Calu3 (cell line): ENCODE results near the gene DCUN1D2. TPM values are rescaled to one million over a fixed set of nuclear protein-coding genes. Genes with fewer than 3 reads are reported as not detected.
"Not testable (repeated sequence)": the region's sequence is repeated elsewhere in the genome, so short reads cannot be mapped to it uniquely, and the experiment has no call there.

Source experiments
- BruUV-seq: library from RNA; stranded (reverse); fragments of 400-500 nt; replicated peaks from 2 replicates; lab custom pipeline; 2021; lab: Mats Ljungman, UMichigan
- CTCF ChIA-PET: fragments of 300-600 bp; sonication (Branson Sonifier 250); formaldehyde crosslinking; loops from one replicate; lab custom pipeline; 2022; ENCODE audit warnings: antibody characterized with exemption; lab: Charles Lee
- DNase-seq: peaks from one replicate; pipeline ENCODE4 v3.0.0; 2022
- H3K27ac Mint-ChIP-seq: one replicate; pipeline ENCODE4 v1.8.0; 2022; ENCODE audit warnings: mixed read lengths; ENCODE audit not compliant: unreplicated experiment
- H3K27me3 Mint-ChIP-seq: one replicate; pipeline ENCODE4 v1.8.0; 2022; ENCODE audit warnings: mixed read lengths; ENCODE audit not compliant: unreplicated experiment
- H3K36me3 Mint-ChIP-seq: one replicate; pipeline ENCODE4 v1.8.0; 2022; ENCODE audit warnings: mild to moderate bottlenecking, moderate library complexity, mixed read lengths; ENCODE audit not compliant: insufficient read depth, unreplicated experiment
- H3K4me1 Mint-ChIP-seq: one replicate; pipeline ENCODE4 v1.8.0; 2022; ENCODE audit warnings: mild to moderate bottlenecking, low read depth, mixed read lengths; ENCODE audit not compliant: unreplicated experiment
- H3K4me3 Mint-ChIP-seq: one replicate; pipeline ENCODE4 v1.8.0; 2022; ENCODE audit warnings: mild to moderate bottlenecking, low read depth, moderate library complexity, mixed read lengths; ENCODE audit not compliant: unreplicated experiment
- H3K9me3 Mint-ChIP-seq: one replicate; pipeline ENCODE4 v1.8.0; 2022; ENCODE audit warnings: low read depth, mixed read lengths; ENCODE audit not compliant: unreplicated experiment
- intact Hi-C: fragments of 100-400 bp; cut with micrococcal nuclease; formaldehyde crosslinking; loops from one replicate; pipeline ENCODE4 v1.10.0; 2022; ENCODE audit not compliant: unreplicated experiment
- total RNA-seq: library from RNA; stranded (reverse); gene quantifications from 2 replicates; pipeline ENCODE4 v1.2.3, GENCODE V29; 2022
- TF ChIP-seq, protein P1 (sequence below): fragments of 200-600 bp; IDR thresholded peaks from one replicate; pipeline ENCODE4 v1.8.0; 2022; ENCODE audit warnings: antibody characterized with exemption; ENCODE audit not compliant: unreplicated experiment

Gene DCUN1D2
- total RNA-seq, 1 experiment from 2014 or later, result 9.3 TPM

GRCh38 chr13:113441661-113442060, 48.9 kb downstream of the DCUN1D2 start:
- H3K27me3 Mint-ChIP-seq, result no peaks in the 10 kb centered on the region
- H3K36me3 Mint-ChIP-seq, result no peaks in the 10 kb centered on the region
- TF ChIP-seq, protein P1, sequence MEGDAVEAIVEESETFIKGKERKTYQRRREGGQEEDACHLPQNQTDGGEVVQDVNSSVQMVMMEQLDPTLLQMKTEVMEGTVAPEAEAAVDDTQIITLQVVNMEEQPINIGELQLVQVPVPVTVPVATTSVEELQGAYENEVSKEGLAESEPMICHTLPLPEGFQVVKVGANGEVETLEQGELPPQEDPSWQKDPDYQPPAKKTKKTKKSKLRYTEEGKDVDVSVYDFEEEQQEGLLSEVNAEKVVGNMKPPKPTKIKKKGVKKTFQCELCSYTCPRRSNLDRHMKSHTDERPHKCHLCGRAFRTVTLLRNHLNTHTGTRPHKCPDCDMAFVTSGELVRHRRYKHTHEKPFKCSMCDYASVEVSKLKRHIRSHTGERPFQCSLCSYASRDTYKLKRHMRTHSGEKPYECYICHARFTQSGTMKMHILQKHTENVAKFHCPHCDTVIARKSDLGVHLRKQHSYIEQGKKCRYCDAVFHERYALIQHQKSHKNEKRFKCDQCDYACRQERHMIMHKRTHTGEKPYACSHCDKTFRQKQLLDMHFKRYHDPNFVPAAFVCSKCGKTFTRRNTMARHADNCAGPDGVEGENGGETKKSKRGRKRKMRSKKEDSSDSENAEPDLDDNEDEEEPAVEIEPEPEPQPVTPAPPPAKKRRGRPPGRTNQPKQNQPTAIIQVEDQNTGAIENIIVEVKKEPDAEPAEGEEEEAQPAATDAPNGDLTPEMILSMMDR, result no peak
- no peaks in the 10 kb centered on the region for H3K4me1 Mint-ChIP-seq
- H3K9me3 Mint-ChIP-seq, result no peaks in the 10 kb centered on the region
- CTCF ChIA-PET, result no interaction called here
- intact Hi-C loops, result no loop called here
- H3K27ac Mint-ChIP-seq, result no peak overlapping the region
- BruUV-seq, result no TSS peak
- DNase-seq, result no peak
- H3K4me3 Mint-ChIP-seq, result no peak overlapping the region

DNA sequence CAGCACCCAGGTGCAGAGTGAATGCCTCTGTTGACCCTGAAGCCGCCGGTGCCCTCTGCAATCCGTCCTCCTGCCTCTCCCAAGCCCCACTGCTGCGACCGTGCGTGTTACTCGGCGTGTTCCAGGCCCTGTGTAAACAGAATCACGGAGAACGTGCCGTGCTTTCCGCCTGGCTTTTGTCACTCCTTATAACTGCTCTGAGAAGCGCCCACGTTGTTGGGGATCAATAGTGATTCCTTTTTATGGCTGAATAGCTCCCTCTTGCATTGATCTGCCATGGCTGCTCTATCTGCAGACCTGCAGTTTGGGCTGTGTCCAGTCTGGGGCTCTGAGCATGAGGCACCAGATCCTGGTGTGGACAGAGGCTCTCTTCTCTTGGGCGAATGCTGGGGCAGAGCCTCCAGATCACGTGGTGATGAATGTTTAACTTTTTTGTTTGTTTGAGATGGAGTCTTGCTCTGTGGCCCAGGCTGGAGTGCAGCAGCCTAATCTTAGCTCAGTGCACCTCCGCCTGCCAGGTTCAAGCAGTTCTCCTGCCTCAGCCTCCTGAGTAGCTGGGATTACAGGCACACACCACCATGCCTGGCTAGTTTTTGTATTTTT, 53.0 kb downstream of the DCUN1D2 start:
- no peak for DNase-seq
- CTCF ChIA-PET, result no interaction called here
- intact Hi-C loops, result no loop called here

DNA sequence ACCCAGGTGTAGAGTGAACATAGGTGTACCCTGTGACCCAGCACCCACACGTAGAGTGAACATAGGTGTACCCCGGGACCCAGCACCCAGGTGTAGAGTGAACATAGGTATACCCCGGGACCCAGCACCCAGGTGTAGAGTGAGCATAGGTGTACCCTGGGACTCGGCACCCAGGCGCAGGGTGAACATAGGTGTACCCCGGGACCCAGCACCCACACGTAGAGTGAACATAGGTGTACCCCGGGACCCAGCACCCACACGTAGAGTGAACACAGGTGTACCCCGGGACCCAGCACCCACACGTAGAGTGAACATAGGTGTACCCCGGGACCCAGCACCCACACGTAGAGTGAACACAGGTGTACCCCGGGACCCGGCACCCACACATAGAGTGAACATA, 53.6 kb downstream of the DCUN1D2 start:
- H3K27me3 Mint-ChIP-seq, H3K4me3 Mint-ChIP-seq, BruUV-seq, H3K27ac Mint-ChIP-seq, DNase-seq, H3K9me3 Mint-ChIP-seq, intact Hi-C loops, H3K36me3 Mint-ChIP-seq, CTCF ChIA-PET, H3K4me1 Mint-ChIP-seq: not testable (repeated sequence)

More for the DNA sequence above, 53.0 kb downstream of the DCUN1D2 start:
- Mint-ChIP-seq H3K9me3 (no peaks in the 10 kb centered on the region), H3K4me3 (no peak overlapping the region), H3K4me1 (no peaks in the 10 kb centered on the region), H3K36me3 (no peaks in the 10 kb centered on the region), H3K27me3 (no peaks in the 10 kb centered on the region), H3K27ac (no peak overlapping the region)
- BruUV-seq, result no TSS peak
- TF ChIP-seq, protein P1, result no peak

DNA sequence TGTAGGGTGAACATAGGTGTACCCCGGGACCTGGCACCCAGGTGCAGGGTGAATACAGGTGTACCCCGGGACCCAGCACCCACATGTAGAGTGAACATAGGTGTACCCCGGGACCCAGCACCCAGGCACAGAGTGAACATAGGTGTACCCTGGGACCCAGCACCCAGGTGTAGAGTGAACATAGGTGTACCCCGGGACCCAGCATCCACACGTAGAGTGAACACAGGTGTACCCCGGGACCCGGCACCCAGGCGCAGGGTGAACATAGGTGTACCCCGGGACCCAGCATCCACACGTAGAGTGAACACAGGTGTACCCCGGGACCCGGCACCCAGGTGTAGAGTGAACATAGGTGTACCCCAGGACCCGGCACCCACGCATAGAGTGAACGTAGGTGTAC, 54.6 kb downstream of the DCUN1D2 start:
- H3K36me3 Mint-ChIP-seq, H3K9me3 Mint-ChIP-seq, H3K27ac Mint-ChIP-seq, H3K27me3 Mint-ChIP-seq, H3K4me3 Mint-ChIP-seq, BruUV-seq, H3K4me1 Mint-ChIP-seq, CTCF ChIA-PET, DNase-seq, intact Hi-C loops: not testable (repeated sequence)

DNA sequence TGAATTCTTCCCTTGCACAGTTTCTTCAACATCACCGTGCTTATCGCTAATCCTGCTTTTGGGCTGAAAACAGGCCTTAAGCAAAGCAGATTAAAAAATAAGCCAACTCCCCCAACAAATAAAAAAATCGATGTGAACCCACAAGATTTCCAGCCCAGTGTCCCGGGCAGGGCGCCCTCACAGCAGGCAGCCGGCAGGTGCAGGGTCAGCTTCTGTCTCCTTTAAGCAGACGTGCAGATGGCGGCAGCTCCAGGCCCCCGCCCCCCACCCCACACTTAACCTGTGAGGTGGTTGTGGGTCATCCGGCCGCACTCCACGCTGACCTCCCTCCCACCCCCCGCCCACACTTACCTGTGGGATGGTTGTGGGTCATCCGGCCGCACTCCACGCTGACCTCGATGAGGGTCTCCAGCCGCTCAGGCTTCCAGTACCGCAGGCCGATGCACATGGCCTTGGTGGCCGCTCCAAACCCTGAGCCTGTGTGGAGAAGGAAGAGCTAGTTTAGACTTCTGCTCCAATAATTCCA, 57.1 kb downstream of the DCUN1D2 start:
- Mint-ChIP-seq H3K4me3 (no peak overlapping the region), H3K27me3 (no peaks in the 10 kb centered on the region), H3K36me3 (no peaks in the 10 kb centered on the region), H3K4me1 (no peaks in the 10 kb centered on the region), H3K9me3 (no peaks in the 10 kb centered on the region), H3K27ac (no peak overlapping the region)
- no TSS peak for BruUV-seq
- DNase-seq, result no peak
- TF ChIP-seq, protein P1, result no peak
- intact Hi-C loops, result no loop called here
- CTCF ChIA-PET, result no interaction called here
